ENCODE measurements around the gene LIPC.

- TF ChIP-seq CTCF (IDR thresholded peaks at IDR 0.05) = no peak
- TF ChIP-seq POLR2AphosphoS5 (IDR thresholded peaks at IDR 0.05) = no peak
These were observed 119.4 kb downstream of the LIPC start for GRCh38 chr15:58551084-58551763.

Data from stomach (tissue), 4 donors.